ENCODE results near the gene TIMM22. TPM values are rescaled to one million over a fixed set of nuclear protein-coding genes. Genes with fewer than 3 reads are reported as not detected.

The TIMM22 gene
- total RNA-seq, 1 experiment from 2014 or later, result 14.0 TPM

DNA sequence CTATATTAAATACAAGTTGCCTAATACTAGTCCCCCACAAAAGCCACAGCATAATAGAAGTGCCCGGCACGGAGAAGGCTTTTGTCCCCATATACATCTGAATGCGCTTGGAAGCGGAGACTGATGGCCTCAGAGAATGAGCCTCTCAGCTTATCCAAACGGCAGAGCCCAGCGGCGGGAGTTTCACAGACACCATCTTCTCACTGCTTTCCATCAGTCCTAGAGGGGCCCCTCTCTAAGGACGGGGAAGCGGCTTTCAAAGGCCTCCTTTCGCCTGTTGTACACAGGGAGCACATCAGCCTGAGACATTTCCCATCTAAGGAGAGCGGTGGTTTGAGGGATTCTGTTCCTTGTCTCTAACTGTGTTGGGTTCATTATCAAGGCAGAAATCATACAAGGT, 34.3 kb upstream of the TIMM22 start:
- Histone ChIP-seq H3K36me3 (ENCODE audit: control insufficient read depth in 1 of 2, insufficient read depth in 2 of 2, low read length in 2 of 2) (no peaks in the 10 kb centered on the region), H4K20me1 (ENCODE audit: insufficient read depth) (no peaks in the 10 kb centered on the region), H2AFZ (ENCODE audit: low read depth, low read length, poor library complexity, severe bottlenecking) (no peak overlapping the region), H3K9me3 (ENCODE audit: control insufficient read depth in 1 of 2, insufficient read depth in 1 of 2, low read depth in 1 of 2, low read length in 2 of 2) (no peaks in the 10 kb centered on the region), H3K4me3 (replicated peaks in 1 of 2; ENCODE audit: low read depth in 1 of 2, low read length in 2 of 2) (no peak overlapping the region), H3K9ac (ENCODE audit: low read length) (no peak overlapping the region), H3K4me1 (ENCODE audit: control insufficient read depth in 1 of 2, insufficient read depth in 2 of 2, low read length in 2 of 2) (peaks cover 34 to 77% of the 10 kb centered on the region in 2 experiments), H3K79me2 (ENCODE audit: insufficient read depth, low read length) (peaks cover 88% of the 10 kb centered on the region), H3K27me3 (ENCODE audit: insufficient read depth, low read length) (no peaks in the 10 kb centered on the region), H3K9me2 (ENCODE audit: insufficient read depth) (no peaks in the 10 kb centered on the region), H3K4me2 (ENCODE audit: low read length) (no peak overlapping the region), H3K27ac (ENCODE audit: low read depth, low read length) (no peak overlapping the region)
- no TSS peak for BruUV-seq (replicated peaks)
- intact Hi-C loops (cut with micrococcal nuclease), result no loop called here
- no peak for TF ChIP-seq EZH2 (IDR thresholded peaks at IDR 0.05)
- TF ChIP-seq, protein P1, sequence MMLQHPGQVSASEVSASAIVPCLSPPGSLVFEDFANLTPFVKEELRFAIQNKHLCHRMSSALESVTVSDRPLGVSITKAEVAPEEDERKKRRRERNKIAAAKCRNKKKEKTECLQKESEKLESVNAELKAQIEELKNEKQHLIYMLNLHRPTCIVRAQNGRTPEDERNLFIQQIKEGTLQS (IDR thresholded peaks at IDR 0.05), result no peak
- no peak for TF ChIP-seq POLR2A (IDR thresholded peaks at IDR 0.05; ENCODE audit: borderline replicate concordance, extremely low read depth, insufficient read depth, insufficient read length)
- no peak for TF ChIP-seq RAD21 (IDR thresholded peaks at IDR 0.05; ENCODE audit: low read depth)
- TF ChIP-seq, protein P2, sequence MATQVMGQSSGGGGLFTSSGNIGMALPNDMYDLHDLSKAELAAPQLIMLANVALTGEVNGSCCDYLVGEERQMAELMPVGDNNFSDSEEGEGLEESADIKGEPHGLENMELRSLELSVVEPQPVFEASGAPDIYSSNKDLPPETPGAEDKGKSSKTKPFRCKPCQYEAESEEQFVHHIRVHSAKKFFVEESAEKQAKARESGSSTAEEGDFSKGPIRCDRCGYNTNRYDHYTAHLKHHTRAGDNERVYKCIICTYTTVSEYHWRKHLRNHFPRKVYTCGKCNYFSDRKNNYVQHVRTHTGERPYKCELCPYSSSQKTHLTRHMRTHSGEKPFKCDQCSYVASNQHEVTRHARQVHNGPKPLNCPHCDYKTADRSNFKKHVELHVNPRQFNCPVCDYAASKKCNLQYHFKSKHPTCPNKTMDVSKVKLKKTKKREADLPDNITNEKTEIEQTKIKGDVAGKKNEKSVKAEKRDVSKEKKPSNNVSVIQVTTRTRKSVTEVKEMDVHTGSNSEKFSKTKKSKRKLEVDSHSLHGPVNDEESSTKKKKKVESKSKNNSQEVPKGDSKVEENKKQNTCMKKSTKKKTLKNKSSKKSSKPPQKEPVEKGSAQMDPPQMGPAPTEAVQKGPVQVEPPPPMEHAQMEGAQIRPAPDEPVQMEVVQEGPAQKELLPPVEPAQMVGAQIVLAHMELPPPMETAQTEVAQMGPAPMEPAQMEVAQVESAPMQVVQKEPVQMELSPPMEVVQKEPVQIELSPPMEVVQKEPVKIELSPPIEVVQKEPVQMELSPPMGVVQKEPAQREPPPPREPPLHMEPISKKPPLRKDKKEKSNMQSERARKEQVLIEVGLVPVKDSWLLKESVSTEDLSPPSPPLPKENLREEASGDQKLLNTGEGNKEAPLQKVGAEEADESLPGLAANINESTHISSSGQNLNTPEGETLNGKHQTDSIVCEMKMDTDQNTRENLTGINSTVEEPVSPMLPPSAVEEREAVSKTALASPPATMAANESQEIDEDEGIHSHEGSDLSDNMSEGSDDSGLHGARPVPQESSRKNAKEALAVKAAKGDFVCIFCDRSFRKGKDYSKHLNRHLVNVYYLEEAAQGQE (IDR thresholded peaks at IDR 0.05; ENCODE audit: low read depth), result no peak
- TF ChIP-seq FOSL1 (IDR thresholded peaks at IDR 0.05; ENCODE audit: low read depth), result no peak
- TF ChIP-seq, protein P3, sequence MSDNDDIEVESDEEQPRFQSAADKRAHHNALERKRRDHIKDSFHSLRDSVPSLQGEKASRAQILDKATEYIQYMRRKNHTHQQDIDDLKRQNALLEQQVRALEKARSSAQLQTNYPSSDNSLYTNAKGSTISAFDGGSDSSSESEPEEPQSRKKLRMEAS (IDR thresholded peaks at IDR 0.05), result no peak
- TF ChIP-seq EZH2phosphoT487 (IDR thresholded peaks at IDR 0.05; ENCODE audit: borderline replicate concordance), result no peak
- TF ChIP-seq SRF (IDR thresholded peaks at IDR 0.05; ENCODE audit: low read depth), result no peak
- no peak for TF ChIP-seq SIN3A (IDR thresholded peaks at IDR 0.05; ENCODE audit: low read depth)
- TF ChIP-seq JUND (IDR thresholded peaks at IDR 0.05), result no peak
- TF ChIP-seq POLR2AphosphoS5 (IDR thresholded peaks at IDR 0.05; ENCODE audit: low read depth, low read length), result no peak
- no peak for TF ChIP-seq CBX3 (IDR thresholded peaks at IDR 0.05; ENCODE audit: low read depth)
- no peak for TF ChIP-seq ELF1 (IDR thresholded peaks at IDR 0.05; ENCODE audit: borderline replicate concordance, low read depth)
- TF ChIP-seq, protein P4, sequence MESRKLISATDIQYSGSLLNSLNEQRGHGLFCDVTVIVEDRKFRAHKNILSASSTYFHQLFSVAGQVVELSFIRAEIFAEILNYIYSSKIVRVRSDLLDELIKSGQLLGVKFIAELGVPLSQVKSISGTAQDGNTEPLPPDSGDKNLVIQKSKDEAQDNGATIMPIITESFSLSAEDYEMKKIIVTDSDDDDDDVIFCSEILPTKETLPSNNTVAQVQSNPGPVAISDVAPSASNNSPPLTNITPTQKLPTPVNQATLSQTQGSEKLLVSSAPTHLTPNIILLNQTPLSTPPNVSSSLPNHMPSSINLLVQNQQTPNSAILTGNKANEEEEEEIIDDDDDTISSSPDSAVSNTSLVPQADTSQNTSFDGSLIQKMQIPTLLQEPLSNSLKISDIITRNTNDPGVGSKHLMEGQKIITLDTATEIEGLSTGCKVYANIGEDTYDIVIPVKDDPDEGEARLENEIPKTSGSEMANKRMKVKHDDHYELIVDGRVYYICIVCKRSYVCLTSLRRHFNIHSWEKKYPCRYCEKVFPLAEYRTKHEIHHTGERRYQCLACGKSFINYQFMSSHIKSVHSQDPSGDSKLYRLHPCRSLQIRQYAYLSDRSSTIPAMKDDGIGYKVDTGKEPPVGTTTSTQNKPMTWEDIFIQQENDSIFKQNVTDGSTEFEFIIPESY (IDR thresholded peaks at IDR 0.05; ENCODE audit: extremely low read depth, insufficient replicate concordance, low read length), result no peak
- TF ChIP-seq TCF7L2 (IDR thresholded peaks at IDR 0.05; ENCODE audit: borderline replicate concordance, extremely low read depth, insufficient read depth, insufficient read length), result no peak
- TF ChIP-seq YY1 (IDR thresholded peaks at IDR 0.05; ENCODE audit: extremely low read depth, insufficient replicate concordance, low read depth, low read length), result no peak
- no peak for TF ChIP-seq ZFX (IDR thresholded peaks at IDR 0.05)
- POLR2A ChIA-PET, result no interaction called here
- ATAC-seq, result no peak
- RAD21 ChIA-PET (ENCODE audit: low non-redundant PET in 1 of 2, low total read pairs in 2 of 2, uncharacterized antibody in 2 of 2, unreplicated experiment in 2 of 2), result no interaction called here
- no peak for DNase-seq (ENCODE audit: low read depth, low spot score)
- CTCF ChIA-PET, result no interaction called here

Data from HCT116 (cell line).